Stimulated activated CD8-positive, alpha-beta memory T cell treated with anti-CD3 and anti-CD28 coated beads, Interleukin-7, amount 100 ng/mL, for 48 hours (primary cell): ENCODE measurements around the gene CD101.

Experiments used
- DNase-seq, 2 donors: peaks; one replicate each; pipeline ENCODE4 v3.0.0-alpha.2; 2020; ENCODE audit warnings: low read depth in 1 of 2; ENCODE audit errors: extremely low read depth in 1 of 2

Gene CD101

GRCh38 chr1:117013309-117013858 is 11.8 kb downstream of the CD101 start:
- DNase-seq: no peak

DNA sequence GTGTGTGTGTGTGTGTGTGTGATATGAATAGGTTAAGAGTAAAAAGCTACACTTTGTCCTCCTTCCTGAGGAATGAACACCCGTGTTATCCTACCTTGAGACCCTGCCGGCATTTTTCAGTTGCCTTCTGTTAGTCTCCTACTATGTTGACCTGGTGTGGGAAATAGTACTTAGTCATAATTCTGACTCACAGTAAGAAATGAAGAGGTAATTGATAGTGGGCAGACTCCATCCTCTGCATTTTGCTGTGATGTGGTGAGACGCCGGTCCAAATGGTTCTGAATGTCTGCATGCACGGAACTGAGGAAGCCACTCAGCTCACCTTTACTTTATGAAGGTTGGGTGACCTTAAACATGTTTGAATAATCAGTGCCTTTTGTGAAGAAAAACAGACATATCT is 12.6 kb downstream of the CD101 start:
- DNase-seq: no peak

GRCh38 chr1:117015724-117016123 is 14.2 kb downstream of the CD101 start:
- DNase-seq: no peak

DNA sequence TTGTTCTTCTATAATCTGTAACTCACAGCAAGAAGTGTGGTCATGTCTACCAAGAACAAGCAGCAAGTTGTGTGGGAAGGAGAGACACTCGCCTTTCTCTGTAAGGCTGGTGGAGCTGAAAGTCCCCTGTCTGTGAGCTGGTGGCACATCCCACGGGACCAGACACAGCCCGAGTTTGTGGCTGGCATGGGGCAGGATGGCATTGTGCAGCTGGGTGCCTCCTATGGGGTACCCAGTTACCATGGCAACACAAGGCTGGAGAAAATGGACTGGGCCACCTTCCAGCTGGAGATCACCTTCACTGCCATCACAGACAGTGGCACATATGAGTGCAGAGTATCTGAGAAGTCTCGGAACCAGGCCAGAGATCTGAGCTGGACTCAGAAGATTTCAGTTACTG is 15.5 kb downstream of the CD101 start:
- DNase-seq: no peak

GRCh38 chr1:117017648-117018047 is 16.1 kb downstream of the CD101 start:
- DNase-seq: no peak

- no peak for DNase-seq
These were observed 19.1 kb downstream of the CD101 start for GRCh38 chr1:117020526-117021156.

GRCh38 chr1:117022114-117022513 is 20.6 kb downstream of the CD101 start:
- no peak for DNase-seq

DNA sequence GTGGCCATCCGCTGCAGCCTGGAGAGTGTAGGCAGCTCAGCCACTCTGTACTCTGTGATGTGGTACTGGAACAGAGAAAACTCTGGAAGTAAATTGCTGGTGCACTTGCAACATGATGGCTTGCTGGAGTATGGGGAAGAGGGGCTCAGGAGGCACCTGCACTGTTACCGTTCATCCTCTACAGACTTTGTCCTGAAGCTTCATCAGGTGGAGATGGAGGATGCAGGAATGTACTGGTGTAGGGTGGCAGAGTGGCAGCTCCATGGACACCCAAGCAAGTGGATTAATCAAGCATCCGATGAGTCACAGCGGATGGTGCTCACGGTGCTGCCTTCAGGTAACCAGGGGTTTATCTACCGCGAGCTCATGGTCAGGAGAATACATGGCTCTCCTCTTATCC is 24.0 kb downstream of the CD101 start:
- DNase-seq: no peak

DNA sequence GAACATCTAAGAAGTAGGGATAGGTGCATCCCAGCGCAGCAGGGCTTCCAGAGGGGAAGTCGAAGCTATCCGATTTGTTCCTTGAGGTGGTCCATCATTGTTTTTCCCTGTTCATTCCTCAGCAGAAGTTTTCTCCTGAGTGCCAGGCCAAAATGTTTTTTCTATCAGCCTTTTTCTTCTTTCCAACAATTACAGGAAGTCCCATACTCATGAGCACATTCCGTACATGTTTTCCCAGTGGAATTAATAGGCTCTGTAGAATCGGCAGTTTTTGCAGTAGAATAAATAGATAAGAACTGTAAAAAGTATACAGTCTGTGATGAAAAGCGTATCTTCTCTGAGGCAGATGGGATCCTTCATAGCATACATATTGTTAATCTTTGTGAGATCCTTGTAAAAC is 24.8 kb downstream of the CD101 start:
- DNase-seq: no peak

DNA sequence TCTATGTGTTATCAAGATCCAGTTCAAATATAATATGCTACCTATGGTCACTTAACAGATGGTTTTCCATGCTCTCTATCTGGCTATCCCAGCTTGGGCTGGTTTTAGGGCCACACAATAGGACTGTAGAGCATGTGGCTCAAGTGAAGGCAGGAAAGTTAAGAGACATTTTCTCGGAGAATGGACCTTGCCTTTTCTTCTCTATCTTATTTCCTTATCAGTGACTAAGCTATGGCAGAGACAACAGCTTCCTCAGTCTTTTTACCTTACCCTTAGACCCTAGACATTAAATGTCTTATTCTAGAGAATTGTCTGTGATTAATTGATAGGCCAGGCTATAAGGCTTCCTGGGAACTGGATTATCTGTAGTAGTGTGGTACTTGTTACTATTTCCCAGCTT is 28.1 kb downstream of the CD101 start:
- no peak for DNase-seq

GRCh38 chr1:117030271-117030877 is 28.8 kb downstream of the CD101 start:
- no peak for DNase-seq

DNA sequence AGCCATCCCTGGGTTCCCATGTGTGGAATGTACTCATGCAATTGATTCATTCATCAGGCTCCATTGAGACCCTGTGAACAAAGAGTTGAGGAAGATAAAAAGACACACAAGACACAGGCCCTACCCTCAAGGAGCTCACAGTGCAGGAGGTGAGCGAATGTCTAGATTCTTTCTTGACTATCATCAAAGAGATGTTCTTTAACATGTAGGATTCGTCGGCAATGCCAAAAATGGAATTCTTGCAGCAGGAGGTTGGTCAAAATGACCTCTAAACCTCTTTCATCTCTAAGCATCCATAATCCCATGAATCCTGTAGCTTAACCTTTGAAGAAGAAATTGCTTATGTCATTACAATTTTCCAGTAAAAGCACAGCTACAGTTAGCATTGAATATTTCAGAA is 30.7 kb downstream of the CD101 start:
- DNase-seq: no peak

- DNase-seq: no peak
These were observed 31.4 kb downstream of the CD101 start for GRCh38 chr1:117032681-117033539.

- DNase-seq: no peak
These were observed 32.2 kb downstream of the CD101 start for GRCh38 chr1:117033772-117034171.

DNA sequence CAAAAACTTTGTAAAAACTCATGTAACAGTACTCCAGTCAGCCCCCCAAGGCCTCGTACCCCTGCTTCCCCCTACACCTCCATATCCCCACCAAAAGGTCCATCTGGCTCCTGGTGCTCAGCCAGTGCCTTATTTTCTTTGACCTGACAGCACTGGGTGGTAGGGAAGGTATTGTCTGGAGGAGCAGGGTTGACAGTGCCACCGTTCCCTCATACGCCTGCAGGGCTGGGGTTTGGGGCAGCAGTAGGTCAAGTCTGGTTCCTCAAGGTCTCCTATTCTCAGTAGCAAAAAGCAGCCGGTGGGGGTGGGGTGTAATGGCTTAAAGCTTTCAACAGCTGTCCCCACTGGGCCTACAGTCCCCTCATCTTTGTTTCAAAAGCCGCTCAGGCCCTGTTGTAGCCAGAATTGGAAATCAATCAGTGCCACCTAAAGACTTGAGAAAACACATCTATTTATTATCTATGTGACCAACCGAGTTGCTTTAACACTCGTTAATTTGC is 33.3 kb downstream of the CD101 start:
- DNase-seq: no peak

DNA sequence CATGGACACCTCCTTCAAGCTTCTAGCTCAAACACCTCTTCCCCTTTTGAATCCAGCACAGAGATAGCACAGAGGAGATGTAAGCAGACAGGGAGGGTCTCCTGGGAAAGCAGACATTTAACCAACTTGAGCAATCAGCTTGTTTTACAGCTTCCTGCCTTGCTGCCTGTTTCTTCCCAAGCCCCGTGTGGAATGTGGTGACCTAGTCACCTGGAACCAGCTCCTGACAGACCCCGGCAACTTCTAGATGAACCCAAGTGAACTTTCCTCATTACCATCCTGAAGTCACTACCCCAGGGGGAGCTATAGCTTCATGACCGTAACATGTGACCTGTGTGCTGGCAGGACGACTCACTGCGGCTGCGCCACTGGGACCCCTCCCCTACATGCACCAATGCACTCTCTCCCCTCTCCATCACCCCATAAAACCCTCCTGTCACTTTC is 34.5 kb downstream of the CD101 start:
- no peak for DNase-seq

DNA sequence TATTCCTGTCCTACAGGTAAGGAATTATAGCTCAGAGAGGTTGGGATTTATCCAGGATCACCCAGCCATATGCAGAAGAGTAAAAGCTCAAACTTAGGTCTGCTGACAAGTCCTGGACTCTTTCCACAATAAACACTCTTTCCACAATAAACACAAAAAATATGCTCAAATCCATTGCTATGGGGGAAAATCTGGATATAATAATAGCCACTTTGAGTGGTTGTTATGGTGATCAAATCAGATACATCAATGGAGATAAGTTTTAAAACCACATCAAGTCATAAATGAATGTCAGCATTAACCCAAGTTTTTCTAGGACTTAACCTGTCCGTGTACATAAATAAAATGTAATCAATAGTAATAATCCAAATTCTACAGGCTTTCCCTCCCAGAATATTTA is 36.2 kb downstream of the CD101 start:
- no peak for DNase-seq

DNA sequence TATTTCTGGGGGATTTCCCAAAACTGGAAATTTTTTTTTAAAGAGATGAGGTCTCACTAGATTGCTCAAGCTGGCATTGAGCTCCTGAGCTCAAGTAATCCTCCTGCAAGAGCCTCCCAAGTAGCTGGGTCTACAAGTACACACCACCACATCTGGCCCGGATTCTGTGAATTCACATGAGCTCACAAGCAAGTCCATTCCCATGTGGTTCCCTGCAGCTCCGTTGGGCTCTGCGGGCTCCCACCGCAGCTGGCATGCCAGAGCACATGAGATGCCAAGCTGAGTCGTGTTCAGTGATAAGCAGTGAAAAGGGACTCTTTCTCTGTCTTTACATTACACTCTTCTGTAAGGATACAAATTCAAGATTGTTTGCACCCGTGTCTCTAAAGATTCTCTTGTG is 36.7 kb downstream of the CD101 start:
- DNase-seq: no peak

DNA sequence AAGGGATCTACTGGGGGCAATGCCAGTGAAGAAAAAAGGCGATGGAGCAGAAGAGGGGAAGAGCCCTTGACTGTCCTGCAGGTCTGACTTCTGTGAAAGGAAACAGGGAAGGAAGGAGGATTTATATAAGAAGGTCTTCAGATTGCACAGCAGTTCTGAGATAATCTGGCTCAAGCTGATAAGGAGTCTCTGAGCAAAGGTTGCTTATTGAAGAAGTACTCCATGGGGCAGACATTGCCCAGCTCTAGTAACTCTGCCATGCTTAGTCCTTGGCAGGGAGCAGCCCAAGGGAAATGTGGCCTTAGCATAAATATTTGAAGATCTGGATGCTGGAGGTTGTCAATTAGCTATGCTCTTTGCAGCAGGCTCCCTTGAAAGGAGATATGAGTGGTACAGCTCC is 42.7 kb downstream of the CD101 start:
- no peak for DNase-seq

- DNase-seq: no peak
These were observed 44.1 kb downstream of the CD101 start for GRCh38 chr1:117045644-117046043.

- DNase-seq: no peak
These were observed 45.2 kb downstream of the CD101 start for GRCh38 chr1:117046781-117047180.

DNA sequence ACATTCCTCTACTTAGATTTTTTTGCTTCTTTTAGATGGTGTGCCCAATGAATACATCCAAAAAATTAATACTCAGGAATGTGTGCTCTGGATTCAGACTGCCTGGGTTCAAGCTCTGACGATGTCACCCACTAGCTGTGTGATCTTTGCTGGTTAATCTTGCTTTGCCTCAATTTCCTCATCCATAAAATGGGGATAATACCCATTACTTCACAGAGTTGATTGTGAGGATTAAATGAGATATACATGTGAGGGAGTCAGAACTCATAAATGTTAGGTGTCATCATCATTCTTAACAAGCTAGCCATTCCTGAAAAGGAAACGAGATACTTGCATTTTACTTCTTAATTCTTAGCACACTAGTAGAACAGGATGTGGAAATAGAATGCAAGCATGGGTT is 45.7 kb downstream of the CD101 start:
- no peak for DNase-seq
